Stimulated activated naive B cell treated with anti-CD40 and anti-IgM and Interleukin-4, amounts not matched to agents 10 μg/mL and 1 μg/mL and 100 μg/mL, for 72 hours (primary cell): Measurements from ENCODE around the gene CD99L2.
A peak's percentile ranks its signal among the peaks of the same experiment; 100 is the strongest.

ENCODE experiments used
- ATAC-seq, 2 donors: fragments of 150-1000 bp; cut with Tn5 transposase; replicated peaks; 2 replicates each; pipeline ENCODE4 v1.10.0; 2021; ENCODE audit warnings: moderate library complexity in 1 of 2
- DNase-seq: peaks from one replicate; pipeline ENCODE4 v3.0.0; 2021
- H3K27ac Mint-ChIP-seq: one replicate; pipeline ENCODE4 v1.8.0; 2022; ENCODE audit warnings: mild to moderate bottlenecking, mixed read lengths
- H3K27me3 Mint-ChIP-seq, 2 donors: one replicate each; pipeline ENCODE4 v1.8.0; 2022; ENCODE audit warnings: mixed read lengths in 2 of 2
- H3K36me3 Mint-ChIP-seq, 2 donors: one replicate each; pipeline ENCODE4 v1.8.0; 2022; ENCODE audit warnings: mixed read lengths in 2 of 2, mild to moderate bottlenecking in 1 of 2
- H3K4me1 Mint-ChIP-seq, 2 donors: one replicate each; pipeline ENCODE4 v1.8.0; 2022; ENCODE audit warnings: mixed read lengths in 2 of 2, mild to moderate bottlenecking in 1 of 2
- H3K4me3 Mint-ChIP-seq, 2 donors: one replicate each; pipeline ENCODE4 v1.8.0; 2022; ENCODE audit warnings: mild to moderate bottlenecking in 2 of 2, mixed read lengths in 2 of 2, moderate library complexity in 1 of 2
- H3K9me3 Mint-ChIP-seq, 2 donors: one replicate each; pipeline ENCODE4 v1.8.0; 2022; ENCODE audit warnings: mixed read lengths in 2 of 2, mild to moderate bottlenecking in 1 of 2

Gene CD99L2

DNA sequence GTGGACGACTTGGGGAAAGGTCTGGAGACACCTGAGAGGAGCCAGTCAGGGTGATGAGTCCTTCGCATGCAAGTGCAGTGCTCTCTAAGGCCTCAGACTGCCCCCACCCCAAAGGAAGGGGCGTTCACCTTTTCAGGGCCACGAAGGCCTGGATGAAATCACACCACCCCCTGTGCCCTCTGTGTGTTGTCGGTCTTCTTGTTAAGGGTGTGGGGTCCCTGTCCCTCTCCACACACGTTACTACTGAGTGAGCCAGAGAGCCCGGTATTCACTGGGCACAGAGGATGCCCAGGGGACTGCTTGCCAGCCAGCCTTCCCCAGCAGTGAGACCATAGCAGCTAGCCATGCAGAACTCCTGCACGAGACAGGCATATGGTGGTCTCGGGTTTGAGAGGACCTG, 133.2 kb downstream of the CD99L2 start:
- no peak for DNase-seq
- no peaks in the 10 kb centered on the region for H3K4me1 Mint-ChIP-seq
- H3K27ac Mint-ChIP-seq = no peak overlapping the region
- H3K36me3 Mint-ChIP-seq = peaks cover 0 to 4% of the 10 kb centered on the region in 2 donors
- H3K27me3 Mint-ChIP-seq = no peaks in the 10 kb centered on the region
- no peak overlapping the region for H3K4me3 Mint-ChIP-seq
- no peak for ATAC-seq
- no peaks in the 10 kb centered on the region for H3K9me3 Mint-ChIP-seq

DNA sequence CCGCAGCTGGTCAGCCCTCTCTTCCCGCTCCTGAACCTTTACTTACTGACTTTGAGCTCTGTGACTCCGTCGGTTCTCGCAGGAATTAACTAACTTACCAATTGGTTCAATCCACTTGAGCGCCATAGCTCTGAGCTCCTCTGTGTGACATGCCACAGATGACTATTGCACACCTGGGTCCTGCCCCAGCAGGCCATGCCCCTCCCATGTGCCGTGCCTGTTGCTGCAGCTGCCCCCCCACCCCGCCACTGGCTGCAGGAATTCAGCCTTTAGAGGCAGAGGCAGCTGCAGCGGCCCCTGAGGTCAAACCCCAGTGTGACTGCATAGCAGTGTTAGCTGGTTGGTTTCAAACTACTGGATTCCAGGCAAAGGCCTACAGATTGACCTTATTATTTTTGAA, 134.7 kb downstream of the CD99L2 start:
- Mint-ChIP-seq H3K4me3 (no peak overlapping the region), H3K9me3 (no peaks in the 10 kb centered on the region), H3K27ac (no peak overlapping the region), H3K27me3 (no peaks in the 10 kb centered on the region), H3K36me3 (peaks cover 2 to 13% of the 10 kb centered on the region in 2 donors), H3K4me1 (no peaks in the 10 kb centered on the region)
- DNase-seq (no peak), ATAC-seq (no peak)

DNA sequence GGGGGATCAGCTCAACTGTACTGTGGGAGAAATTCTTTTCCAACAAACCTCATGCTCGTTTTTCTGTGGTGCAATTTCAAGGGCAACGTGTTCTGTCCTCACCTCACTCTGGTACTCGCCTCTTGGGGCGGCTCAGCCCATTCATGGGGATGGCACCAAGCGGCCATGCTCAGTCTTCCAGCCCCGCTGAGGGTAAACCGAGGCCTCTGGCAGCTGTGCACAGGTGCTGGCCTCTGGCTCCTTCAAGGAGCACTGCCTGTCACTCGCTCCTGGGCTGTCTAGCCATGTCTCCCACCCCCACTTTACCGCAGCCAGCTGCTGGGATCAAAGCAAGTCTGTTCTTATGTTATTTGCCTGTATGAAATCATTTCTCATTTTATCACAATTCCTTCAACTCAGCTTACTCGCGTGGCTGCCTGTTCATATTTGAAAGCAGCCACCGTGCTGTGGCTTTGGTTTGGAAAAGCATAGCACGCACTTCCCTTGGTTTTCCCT, 135.1 kb downstream of the CD99L2 start:
- DNase-seq (no peak), ATAC-seq (no peak)
- no peaks in the 10 kb centered on the region for H3K27me3 Mint-ChIP-seq
- H3K36me3 Mint-ChIP-seq = peaks cover 2 to 15% of the 10 kb centered on the region in 2 donors
- H3K9me3 Mint-ChIP-seq = no peaks in the 10 kb centered on the region
- no peaks in the 10 kb centered on the region for H3K4me1 Mint-ChIP-seq
- no peak overlapping the region for H3K27ac Mint-ChIP-seq
- no peak overlapping the region for H3K4me3 Mint-ChIP-seq

DNA sequence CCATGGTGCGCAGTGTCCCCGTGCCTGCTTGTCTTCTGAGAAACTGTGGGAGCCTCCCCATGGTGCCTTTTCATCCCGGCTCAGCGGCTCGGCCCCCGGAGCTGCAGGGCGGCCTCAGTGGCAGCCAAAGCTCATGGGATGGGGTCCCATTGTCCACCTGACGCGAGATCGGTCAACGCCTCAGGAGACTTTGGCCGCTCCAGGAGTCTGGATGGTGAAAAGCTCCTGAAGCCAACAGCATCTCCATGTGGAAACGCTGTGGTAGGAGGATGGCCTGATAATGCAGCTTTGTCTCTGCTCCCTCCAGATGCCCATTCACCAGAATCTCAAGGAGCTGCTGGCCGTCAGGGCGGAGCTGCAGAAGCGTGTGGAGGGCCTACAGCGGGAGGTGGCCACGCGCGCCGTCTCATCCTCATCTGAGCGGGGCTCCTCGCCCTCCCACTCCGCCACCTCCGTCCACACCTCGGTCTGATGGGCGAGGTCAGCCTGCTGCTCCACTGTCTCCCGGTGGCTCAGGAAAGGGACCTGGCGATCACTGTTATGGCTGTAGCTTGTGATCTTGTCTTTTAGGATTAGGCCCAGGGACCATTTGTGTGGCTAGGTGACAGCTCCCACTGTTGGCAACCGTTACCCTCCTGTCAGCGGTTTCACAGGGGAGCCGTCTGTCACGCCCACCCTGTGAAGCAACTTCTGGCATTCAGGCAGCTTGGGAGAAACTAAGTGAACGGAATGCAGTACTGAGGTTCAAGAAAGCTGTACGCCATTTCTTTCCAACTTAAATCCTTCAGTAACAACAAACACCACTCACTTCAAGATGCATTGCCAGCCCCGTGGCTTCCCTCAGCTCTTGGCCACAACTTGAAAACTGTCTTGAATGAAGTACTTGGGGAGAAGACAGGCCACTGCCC, 136.0 kb downstream of the CD99L2 start:
- no peaks in the 10 kb centered on the region for H3K9me3 Mint-ChIP-seq
- peak overlapping the region; percentile 66 for H3K27ac Mint-ChIP-seq
- peaks cover 5 to 22% of the 10 kb centered on the region in 2 donors for H3K36me3 Mint-ChIP-seq
- no peak overlapping the region for H3K4me3 Mint-ChIP-seq
- no peaks in the 10 kb centered on the region for H3K4me1 Mint-ChIP-seq
- no peaks in the 10 kb centered on the region for H3K27me3 Mint-ChIP-seq
- no peak for ATAC-seq
- DNase-seq = no peak

DNA sequence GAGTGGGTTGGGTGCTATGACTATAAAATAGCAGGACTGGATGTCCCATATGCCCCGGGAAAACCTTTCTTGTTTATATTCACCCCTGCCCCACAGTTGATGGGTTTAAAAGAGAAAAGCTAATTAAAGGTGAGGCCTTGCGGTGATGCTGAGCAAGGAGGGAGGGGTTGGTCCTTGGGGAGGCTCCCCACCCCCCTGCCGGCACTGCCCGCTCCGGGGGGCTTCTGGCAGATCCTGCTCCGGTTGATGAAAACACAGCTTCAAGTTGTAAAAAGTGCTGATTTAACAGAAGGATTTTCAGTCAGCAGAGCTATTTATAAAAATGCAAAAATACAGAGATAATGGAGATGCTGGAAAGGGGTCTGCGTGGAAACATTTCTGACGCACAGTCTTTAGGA, 136.7 kb downstream of the CD99L2 start:
- no peak overlapping the region for H3K27ac Mint-ChIP-seq
- H3K4me1 Mint-ChIP-seq = no peaks in the 10 kb centered on the region
- H3K4me3 Mint-ChIP-seq = no peak overlapping the region
- H3K27me3 Mint-ChIP-seq = no peaks in the 10 kb centered on the region
- ATAC-seq (no peak), DNase-seq (no peak)
- no peaks in the 10 kb centered on the region for H3K9me3 Mint-ChIP-seq
- peaks cover 5 to 29% of the 10 kb centered on the region in 2 donors for H3K36me3 Mint-ChIP-seq

DNA sequence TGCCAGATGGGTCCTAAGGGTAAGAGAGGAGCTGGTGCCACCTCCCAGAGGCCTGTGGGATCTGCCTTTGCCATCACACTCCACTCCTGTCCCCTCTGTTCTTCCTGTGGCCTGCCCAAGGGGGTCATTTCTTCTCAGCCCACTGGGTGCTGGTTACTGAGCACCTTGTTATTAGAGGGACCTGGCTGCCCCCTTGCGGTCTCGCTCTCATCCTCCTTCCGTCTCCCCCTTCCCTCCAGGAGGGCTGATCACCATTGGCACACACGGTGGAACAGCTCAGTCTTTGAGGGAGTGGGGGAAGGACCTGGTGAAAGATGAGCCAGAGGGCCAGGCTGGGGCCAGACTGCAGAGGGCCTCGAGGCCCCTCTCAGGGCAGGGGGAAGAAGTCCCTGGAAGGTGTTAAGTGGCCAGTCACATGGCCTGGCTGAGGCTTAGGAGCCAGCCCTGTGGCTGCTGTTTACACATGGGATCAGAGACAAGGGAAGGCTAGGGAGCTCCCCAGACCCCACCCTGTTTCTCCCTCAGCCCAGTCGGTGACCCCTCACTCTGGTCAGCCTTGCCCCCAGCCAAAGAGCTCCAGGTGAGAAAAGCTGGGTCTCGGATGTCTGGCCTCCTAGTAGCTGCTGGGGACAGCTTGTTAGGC, 137.2 kb downstream of the CD99L2 start:
- Mint-ChIP-seq H3K36me3 (peaks cover 5 to 29% of the 10 kb centered on the region in 2 donors), H3K27me3 (no peaks in the 10 kb centered on the region), H3K4me1 (no peaks in the 10 kb centered on the region), H3K9me3 (no peaks in the 10 kb centered on the region), H3K4me3 (no peak overlapping the region), H3K27ac (peak overlapping the region; percentile 31)
- no peak for ATAC-seq
- DNase-seq = no peak

DNA sequence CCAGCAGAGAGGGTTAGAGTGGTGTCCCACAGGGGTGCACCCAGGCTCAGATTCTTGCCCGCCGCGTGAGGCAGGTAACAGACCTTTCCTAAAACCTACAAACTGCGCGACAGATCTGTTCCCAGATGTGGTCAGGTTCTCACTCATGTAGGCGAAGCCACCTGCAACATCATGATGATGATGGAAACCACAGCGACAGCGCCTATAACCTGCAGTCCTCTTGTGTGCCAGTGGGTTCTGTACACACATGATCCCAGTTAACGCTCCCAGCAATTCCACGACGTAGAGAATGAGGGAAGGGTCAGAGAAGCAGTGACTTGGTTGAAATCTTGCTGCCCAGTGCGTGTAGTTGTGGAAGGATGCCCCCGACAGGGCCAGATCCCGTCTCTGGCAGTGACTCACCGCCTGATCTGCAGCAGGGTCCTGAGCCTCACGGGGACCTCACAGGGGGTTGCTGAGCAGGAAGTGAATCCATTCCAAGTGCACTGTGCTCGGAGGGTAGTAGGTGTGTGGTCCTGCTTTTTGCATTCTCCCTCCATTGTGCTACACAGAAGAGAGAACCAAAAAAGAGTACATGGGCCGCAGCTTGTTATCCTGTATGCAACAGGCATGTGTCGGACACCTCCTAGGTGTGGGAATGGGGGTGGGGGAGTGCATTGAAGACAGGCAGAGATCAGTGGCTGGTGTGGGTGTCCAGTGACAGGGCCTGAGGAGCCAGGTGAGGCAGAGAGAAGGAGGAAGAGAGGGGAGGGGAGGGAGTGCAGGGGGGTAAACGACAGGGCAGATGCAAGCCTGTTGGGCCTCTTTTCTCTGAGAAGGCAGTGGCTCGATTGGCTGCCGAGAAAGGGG, 138.7 kb downstream of the CD99L2 start:
- Mint-ChIP-seq H3K36me3 (peaks cover 5 to 29% of the 10 kb centered on the region in 2 donors), H3K27me3 (no peaks in the 10 kb centered on the region), H3K27ac (no peak overlapping the region), H3K4me3 (no peak overlapping the region), H3K4me1 (no peaks in the 10 kb centered on the region), H3K9me3 (no peaks in the 10 kb centered on the region)
- ATAC-seq (no peak), DNase-seq (no peak)

DNA sequence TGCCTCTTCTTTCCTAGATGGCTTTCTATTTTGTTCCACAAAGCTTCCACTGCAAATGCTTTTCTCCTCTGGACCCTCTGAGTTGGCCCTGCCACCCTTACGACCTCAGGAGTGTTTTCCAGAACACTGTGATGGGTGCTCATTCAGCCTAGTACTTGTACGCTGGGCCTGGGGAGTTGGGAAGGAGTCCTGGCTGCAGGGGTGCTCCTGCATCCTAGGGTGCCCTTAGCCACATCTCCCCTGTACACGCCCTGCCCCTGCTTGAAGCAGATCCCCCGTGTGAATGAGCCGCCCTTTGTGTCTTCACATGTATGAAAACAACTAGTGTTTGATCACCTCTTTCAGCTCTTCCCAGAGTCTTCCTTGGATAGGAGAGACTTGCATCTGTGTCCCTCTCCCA, 141.1 kb downstream of the CD99L2 start:
- ATAC-seq = no peak
- no peaks in the 10 kb centered on the region for H3K4me1 Mint-ChIP-seq
- DNase-seq = no peak
- no peaks in the 10 kb centered on the region for H3K27me3 Mint-ChIP-seq
- no peaks in the 10 kb centered on the region for H3K9me3 Mint-ChIP-seq
- H3K36me3 Mint-ChIP-seq = peaks cover 5 to 30% of the 10 kb centered on the region in 2 donors
- H3K27ac Mint-ChIP-seq = no peak overlapping the region
- H3K4me3 Mint-ChIP-seq = no peak overlapping the region

DNA sequence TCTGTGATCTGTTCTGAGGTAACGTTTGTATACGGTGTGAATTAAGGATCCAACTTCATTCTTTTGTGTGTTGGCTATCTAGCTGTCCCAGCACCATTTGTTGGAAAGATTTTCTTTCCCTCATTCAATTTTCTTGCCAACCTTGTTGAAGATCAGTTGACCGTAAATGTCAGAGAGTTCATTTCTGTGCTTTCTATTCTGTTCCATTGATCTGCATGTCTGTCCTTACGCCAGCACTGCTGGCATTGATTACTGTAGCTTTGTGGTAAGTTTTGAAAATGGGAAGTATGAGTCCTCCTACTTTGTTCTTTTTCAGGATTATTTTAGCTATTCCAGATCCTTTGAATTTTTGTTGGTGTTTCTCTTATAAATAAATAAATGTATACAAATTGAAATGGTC, 144.5 kb downstream of the CD99L2 start:
- Mint-ChIP-seq H3K4me1 (no peaks in the 10 kb centered on the region), H3K36me3 (peaks cover 14 to 30% of the 10 kb centered on the region in 2 donors), H3K4me3 (no peak overlapping the region), H3K27ac (no peak overlapping the region), H3K27me3 (no peaks in the 10 kb centered on the region), H3K9me3 (no peaks in the 10 kb centered on the region)
- DNase-seq (no peak), ATAC-seq (no peak)

DNA sequence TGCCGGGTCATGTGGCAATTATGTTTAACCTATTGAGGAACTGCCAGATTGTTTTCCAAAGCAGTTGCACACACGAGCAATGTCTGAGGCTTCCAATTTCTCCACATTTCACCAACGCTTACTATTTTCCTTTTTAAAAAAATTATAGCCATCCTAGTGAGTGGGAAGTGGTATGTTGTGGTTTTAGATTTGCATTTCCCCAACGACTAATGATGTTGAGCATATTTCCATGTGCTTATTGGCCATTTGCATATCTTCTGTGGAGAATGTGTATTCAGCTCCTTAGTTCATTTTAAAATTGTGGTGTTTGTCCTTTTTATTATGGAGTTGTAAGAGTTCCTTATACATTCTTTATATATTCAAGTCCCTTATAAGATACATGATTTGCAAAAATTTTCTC, 145.1 kb downstream of the CD99L2 start:
- no peak for ATAC-seq
- no peak overlapping the region for H3K27ac Mint-ChIP-seq
- no peak overlapping the region for H3K4me3 Mint-ChIP-seq
- H3K27me3 Mint-ChIP-seq = no peaks in the 10 kb centered on the region
- H3K36me3 Mint-ChIP-seq = peaks cover 14 to 26% of the 10 kb centered on the region in 2 donors
- DNase-seq = no peak
- no peaks in the 10 kb centered on the region for H3K4me1 Mint-ChIP-seq
- H3K9me3 Mint-ChIP-seq = no peaks in the 10 kb centered on the region

DNA sequence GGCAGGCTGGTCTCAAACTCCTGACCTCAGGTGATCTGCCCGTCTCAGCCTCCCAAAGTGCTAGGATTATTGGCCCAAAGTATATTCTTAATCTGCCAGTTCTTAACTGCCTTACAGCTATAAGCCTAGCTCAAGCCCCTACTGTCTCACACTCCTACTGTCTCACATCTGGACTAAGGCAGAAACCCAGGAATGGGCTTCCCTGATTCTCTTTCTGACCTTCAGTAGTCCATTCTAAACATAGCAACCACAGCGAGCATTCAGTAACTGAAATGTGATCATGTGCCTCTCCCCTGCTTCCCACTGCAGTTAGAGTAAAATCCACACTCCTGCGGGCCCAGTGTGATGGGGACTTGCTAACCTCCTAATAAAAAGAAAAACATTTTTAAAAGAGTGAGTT, 146.3 kb downstream of the CD99L2 start:
- Mint-ChIP-seq H3K9me3 (no peaks in the 10 kb centered on the region), H3K27ac (no peak overlapping the region), H3K4me3 (no peak overlapping the region), H3K4me1 (no peaks in the 10 kb centered on the region), H3K27me3 (no peaks in the 10 kb centered on the region), H3K36me3 (peaks cover 11 to 15% of the 10 kb centered on the region in 2 donors)
- no peak for DNase-seq
- no peak for ATAC-seq

DNA sequence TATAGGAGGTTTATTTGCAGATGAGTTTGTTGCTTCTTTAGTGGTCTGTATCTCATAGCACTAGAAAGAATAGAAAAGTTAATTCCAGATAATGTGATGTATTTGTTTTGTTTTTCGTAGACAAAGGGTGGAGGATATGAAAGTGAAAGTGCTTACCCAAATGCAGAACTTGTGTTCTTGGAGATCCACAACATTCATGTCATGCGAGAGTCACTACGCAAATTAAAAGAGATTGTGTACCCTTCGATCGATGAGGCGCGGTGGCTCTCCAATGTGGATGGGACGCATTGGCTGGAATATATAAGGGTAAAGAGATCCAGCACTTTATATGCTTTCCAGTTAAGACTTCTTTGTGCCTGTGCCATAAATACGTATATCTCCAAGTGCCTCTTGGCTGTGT, 162.0 kb downstream of the CD99L2 start:
- H3K27ac Mint-ChIP-seq = peak overlapping the region; percentile 84
- ATAC-seq = peak; percentile 55 to 71
- peak overlapping the region in 1 of 2 donors; percentile 60 for H3K4me3 Mint-ChIP-seq
- peaks cover 5 to 9% of the 10 kb centered on the region in 2 donors for H3K4me1 Mint-ChIP-seq
- no peaks in the 10 kb centered on the region for H3K27me3 Mint-ChIP-seq
- no peak for DNase-seq
- H3K9me3 Mint-ChIP-seq = no peaks in the 10 kb centered on the region
- H3K36me3 Mint-ChIP-seq = peaks cover 24 to 34% of the 10 kb centered on the region in 2 donors

DNA sequence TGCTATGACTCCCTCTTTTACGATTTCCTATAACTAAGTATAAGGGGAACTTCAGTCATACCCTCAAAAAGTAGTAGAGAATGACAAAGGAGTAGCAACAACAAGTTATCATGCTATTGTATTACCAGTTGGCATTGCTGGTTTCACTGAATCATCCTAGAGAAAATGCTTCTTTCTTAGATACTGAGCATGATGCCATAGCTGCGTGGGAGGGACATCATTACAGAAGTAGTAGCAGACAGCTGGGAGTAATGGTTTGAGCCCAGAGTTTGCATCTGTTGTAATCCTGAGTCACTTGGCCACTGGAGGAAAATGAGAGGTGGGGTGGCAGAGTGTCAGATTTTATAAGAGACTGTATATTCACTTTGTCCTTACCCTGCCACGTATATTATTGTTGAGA, 166.7 kb downstream of the CD99L2 start:
- ATAC-seq = no peak
- Mint-ChIP-seq H3K27ac (no peak overlapping the region), H3K4me3 (no peak overlapping the region), H3K36me3 (peaks cover 19 to 23% of the 10 kb centered on the region in 2 donors), H3K4me1 (peaks cover 7 to 9% of the 10 kb centered on the region in 2 donors), H3K9me3 (no peaks in the 10 kb centered on the region), H3K27me3 (no peaks in the 10 kb centered on the region)
- DNase-seq = no peak

DNA sequence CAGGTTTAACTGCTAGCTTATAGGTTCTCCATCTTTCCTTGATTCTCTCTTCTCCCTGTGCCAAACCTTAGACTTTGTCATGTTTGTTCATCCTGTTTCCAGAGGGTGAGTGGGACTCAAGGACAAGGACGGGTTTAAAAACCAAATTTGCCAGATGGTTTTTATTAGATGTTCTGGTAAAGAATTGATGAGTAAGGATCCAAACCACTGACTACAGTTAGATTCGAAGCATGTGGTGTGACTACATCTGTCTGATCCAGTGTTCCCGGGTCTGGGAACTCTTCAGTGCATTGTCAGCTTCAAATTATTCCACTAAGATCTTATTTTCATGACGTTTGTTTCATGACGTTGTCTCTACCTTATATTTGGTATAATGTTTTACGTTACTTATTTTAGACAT, 167.7 kb downstream of the CD99L2 start:
- Mint-ChIP-seq H3K9me3 (no peaks in the 10 kb centered on the region), H3K27me3 (no peaks in the 10 kb centered on the region), H3K36me3 (peaks cover 20% of the 10 kb centered on the region in 2 donors), H3K27ac (no peak overlapping the region), H3K4me1 (peaks cover 4% of the 10 kb centered on the region in 2 donors), H3K4me3 (no peak overlapping the region)
- ATAC-seq (no peak), DNase-seq (no peak)
